ENCODE measurements around the gene SCN1A.
"Not testable (repeated sequence)": the region's sequence is repeated elsewhere in the genome, so short reads cannot be mapped to it uniquely, and the experiment has no call there.

Gene SCN1A

GRCh38 chr2:166074430-166074829 is 53.4 kb downstream of the SCN1A start:
- no peak for DNase-seq

DNA sequence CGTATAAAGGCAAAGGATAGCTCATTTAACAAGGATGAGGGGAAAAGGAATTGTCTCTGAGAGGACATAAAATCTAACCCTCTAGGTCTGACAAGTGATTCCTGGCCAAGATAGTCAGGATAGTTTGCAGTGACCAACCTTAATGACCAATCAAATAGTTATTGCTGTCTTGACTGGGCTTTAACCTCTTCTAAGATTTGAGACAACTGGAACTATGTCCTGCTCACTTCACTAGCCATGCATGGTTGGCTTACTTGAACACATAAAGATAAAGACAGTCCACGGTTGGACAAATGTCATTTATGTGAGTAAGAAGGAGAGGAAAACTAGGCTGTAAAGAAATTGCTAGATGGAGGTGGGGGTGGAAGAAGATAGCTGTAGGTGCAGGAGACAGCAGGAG is 53.8 kb downstream of the SCN1A start:
- DNase-seq: no peak

DNA sequence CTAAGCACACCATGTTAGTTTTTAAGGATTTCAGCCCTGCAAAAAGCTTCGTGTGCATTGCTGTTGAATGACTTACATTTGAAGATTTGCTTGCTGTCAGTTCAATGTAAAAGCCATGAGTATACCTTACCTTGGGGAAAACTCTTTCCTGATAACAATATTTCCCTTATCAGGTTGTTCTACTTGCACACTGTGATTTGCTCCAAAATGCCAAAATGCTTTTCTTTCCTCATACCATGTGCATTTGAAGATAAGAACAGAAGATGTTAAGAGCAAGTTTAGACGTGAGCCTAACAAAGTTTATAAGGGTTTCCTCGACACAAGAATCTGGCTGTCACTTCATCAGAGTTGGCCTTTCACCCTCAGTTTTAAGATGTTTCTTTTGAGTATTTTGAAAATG is 57.6 kb downstream of the SCN1A start:
- DNase-seq: no peak

DNA sequence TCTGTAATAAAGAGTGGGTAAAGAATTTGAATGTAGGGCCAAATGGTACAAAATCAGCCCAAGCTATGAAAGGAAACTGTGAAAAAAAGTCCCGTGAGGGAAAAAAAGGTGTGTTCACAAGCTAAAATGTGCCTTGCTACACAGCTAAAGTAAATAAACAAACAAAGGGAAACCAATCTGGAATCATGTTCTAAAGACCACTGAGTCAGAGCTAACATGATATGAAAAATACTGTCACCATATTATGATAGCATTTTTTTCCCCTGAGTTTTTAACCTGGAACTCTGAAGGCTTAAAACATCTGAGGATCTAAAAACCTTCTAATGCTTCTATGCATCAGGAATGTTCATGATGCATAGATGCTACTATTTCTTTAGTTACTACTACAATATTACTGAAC is 58.8 kb downstream of the SCN1A start:
- no peak for DNase-seq

GRCh38 chr2:166067229-166067628 is 60.6 kb downstream of the SCN1A start:
- DNase-seq: no peak

- no peak for DNase-seq
These were observed 67.6 kb downstream of the SCN1A start for GRCh38 chr2:166060191-166060590.

DNA sequence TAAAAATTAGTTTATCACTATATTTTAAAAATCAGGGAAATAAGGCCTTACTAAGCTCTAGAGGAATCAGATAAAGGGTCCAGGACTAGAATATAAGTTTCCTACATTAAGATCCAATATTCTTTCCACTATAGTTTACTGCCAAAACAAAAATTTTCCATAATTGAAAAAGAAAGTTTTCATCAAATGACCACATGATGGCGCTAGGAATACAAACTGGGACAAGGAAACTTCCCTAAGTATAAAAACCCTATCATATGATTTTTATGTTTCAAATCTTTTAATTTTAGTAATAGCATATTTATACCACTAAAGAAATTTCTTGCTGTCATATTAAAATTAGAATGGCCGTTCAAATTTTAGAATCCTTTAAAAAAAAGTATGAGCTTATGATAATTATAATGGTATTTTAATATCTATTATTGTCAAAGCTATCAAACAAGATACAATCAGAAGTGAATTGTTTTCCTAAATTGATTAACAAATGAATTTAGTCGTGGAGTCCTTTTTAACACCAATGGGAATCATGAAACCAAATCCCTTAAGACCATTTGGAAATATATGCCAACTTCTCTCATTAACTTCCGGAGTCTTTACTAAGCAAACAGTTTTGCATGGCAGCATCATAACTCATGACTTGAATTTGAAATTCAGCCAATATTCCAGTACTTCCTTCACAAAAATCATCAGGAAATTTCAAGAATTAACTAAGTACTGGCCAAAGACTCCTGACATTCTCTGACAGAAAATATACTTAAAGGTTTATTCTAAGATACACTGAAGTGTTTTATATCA is 70.3 kb downstream of the SCN1A start:
- DNase-seq: peak; percentile 18

DNA sequence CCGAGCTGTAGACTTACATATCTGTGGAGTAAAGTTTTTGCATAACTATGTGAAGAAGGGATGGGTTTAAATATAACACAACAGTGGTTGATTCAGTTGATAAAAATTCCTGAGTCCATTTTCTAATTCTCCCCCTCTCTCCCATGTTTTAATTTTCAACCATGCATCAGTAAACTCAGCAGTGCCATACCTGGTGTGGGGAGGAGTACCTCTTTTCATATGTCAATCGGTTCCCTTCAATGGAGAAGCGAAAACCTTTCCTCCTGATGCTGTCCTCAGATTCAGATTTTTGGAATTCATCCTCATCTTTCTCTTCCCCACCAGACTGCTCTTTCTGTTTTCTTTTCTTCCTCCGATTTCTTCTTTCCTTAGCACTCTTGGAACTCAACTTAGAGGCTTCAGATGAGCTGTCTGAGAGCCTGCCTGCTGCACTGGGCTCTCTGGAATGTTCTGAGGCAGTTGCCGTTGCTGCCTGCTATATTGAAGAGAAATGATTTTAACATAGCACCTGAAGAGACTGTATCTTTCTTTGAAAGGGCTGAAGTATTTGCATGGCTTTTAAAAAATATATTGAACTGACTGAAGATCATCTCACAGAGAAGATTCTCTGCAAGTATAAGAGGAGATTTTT is 82.9 kb downstream of the SCN1A start:
- no peak for DNase-seq

GRCh38 chr2:166042768-166043390 is 84.9 kb downstream of the SCN1A start:
- DNase-seq: no peak

- DNase-seq: peak; percentile 4
These were observed 85.5 kb downstream of the SCN1A start for GRCh38 chr2:166042356-166042755.

DNA sequence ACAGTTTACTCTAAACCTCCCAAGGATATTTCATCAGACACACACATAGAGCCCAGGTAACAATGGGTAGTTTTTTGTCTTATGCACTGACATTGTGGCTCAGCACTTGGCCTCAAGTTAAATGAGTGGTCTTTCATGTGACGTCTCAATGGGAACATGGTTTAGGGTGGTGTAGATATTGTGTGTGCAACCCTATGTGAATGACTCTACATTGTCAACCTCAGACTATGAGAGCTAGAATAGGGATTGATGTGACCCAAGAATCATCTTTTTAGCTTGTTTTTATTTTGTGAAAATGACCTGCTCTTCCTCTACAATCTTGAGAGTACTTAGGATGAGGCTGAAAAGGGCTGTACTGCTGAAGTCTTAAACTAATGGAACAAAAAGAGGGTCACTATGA is 86.2 kb downstream of the SCN1A start:
- DNase-seq: no peak

DNA sequence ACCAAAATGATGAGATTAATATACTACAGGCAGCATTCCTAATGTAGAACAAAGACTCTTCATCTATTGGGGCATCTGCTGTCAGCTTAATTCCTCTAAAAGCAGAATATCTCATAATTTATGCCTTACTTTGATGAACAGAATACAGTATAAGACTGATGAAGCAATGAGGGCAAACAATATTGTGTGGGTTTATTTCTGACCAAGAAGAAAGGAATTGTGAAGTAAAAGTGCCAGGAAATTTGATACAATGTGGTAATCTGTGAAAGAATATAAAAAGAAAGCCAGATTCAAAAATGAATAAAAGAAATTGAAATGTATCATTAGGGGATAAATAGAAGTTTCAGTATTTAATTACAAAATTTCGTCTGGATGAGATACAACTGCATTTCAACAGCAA is 95.5 kb downstream of the SCN1A start:
- no peak for DNase-seq

DNA sequence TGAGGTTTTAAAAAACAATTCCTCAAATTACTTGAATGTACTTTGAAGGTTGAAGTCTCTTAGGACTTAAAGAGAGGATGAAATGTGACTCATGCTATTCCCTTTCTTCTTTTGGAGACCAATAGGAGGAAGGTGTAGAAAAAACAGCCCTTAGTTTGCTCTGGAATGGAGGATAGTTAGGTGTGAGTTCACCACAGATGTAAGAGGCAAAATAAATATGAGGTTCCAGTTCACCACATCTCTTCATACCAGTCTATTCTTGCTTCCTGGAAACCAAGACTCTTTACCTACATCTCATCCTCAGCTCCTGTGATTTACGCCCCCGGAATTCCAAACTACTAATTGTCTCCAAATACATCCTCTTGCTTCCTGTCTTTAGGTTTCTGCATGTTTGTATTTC is 96.8 kb downstream of the SCN1A start:
- peak; percentile 32 for DNase-seq

- DNase-seq: no peak
These were observed 102.5 kb downstream of the SCN1A start for GRCh38 chr2:166025313-166025712.

DNA sequence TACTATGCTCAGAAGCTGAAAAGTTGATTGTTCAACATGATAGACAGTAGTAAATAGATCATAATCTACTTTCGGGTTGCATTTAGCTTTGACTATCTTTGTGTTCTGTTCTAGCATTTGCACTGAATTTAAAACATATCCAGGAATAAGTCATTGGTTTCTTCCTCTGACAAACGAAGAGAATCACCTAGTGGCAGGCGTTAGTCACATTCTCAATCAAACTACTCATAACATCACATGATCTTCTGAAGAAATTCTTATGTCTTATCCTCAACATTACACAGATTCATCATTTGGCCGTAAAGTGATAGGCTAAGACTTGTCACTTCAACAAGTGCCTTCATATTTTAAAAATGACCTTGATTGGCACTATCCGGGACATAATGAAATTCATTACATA is 110.6 kb downstream of the SCN1A start:
- no peak for DNase-seq

GRCh38 chr2:166013878-166014277 is 113.9 kb downstream of the SCN1A start:
- no peak for DNase-seq

DNA sequence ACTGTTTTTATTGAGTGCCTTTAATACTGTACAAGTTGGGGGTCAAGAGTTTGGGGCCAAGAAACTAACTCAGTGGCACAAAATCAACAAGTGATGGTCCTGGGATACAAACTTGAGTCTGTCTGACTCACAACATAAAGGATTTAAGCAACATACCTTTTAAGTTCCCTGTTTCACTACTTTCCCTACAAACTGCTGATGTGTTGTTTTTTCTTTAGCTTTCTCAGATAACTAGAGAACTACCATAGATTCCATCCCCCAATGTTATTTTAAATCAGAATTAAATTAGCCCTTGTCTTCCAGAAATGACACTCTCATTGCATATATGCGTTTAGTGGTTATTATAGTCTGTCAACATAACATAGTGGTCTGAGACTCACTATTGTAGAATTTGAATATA is 116.2 kb downstream of the SCN1A start:
- no peak for DNase-seq

DNA sequence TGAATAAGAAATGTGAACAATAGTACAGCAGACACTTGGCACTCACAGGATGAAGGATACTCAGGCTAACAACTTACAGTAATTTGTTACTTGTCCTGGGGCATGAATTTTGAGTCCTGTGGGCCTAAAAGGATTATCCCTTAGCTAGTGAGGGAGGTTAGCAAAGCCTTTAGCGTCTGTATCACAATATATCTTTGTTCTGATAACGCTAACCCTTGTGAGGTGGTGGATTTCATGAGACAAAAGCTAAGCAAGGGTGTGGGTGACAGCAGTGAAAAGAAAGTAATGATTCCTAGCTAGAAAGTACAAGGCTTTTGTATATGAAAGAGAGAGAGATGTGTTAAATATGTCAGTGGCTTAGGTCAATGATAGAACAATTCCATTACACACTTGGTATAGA is 127.4 kb downstream of the SCN1A start:
- no peak for DNase-seq

- DNase-seq: no peak
These were observed 137.0 kb downstream of the SCN1A start for GRCh38 chr2:165990846-165991245.

DNA sequence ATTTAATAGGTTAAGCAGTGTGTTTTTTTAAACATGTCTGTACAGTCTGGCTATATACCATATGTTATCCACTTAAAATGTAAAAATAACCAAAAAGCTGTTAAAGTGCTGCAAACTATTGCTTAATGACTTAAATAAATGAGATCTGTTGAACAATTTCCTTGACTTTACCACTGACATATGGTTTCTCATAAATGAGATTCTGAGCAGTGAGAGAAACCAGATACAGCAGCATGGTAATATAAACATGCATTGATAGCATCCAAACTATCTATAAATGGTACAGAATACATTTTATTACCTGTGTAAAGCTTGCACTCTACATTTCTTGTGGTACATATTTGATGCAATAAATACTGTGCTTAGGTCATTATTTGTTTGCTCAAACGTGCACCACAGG is 138.0 kb downstream of the SCN1A start:
- DNase-seq: no peak

GRCh38 chr2:165985120-165985519 is 142.7 kb downstream of the SCN1A start:
- no peak for DNase-seq

DNA sequence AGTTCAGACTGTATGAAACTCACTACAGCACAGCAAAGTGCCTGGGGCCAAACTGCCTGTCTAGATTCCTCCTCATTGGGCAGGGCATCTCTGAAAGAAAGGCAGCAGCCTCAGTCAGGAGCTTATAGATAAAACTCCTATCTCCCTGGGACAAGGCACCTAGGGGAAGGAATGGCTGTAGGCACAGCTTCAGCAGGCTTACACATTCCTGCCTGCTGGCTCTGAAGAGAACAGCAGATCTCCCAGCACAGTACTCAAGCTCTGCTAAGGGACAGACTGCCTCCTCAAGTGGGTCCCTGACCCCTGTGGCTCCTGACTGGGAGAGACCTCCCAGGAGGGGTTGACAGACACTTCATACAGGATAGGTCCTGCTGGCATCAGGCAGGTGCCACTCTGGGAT is 155.7 kb downstream of the SCN1A start:
- not testable (repeated sequence) for DNase-seq

GRCh38 chr2:165970663-165971062 is 157.2 kb downstream of the SCN1A start:
- no peak for DNase-seq

GRCh38 chr2:165969227-165969626 is 158.6 kb downstream of the SCN1A start:
- no peak for DNase-seq
